ENCODE results near the gene NOTCH4.

- TF ChIP-seq CTCF (IDR thresholded peaks at IDR 0.05) (peak; percentile 41 to 74 (median 53)), POLR2A (IDR thresholded peaks at IDR 0.05) (peak; percentile 97)
These were observed 28.8 kb downstream of the NOTCH4 start for GRCh38 chr6:32194825-32195651.

Measured in testis (tissue), 2 donors.